ENCODE results near the gene DNASE1. TPM values are rescaled to one million over a fixed set of nuclear protein-coding genes. Genes with fewer than 3 reads are reported as not detected.

Gene DNASE1
- total and polyA plus RNA-seq, 2 donors from 2014 or later, result 16.1 to 116 TPM

GRCh38 chr16:3664187-3664896, 9.9 kb downstream of the DNASE1 start:
- TF ChIP-seq CTCF (IDR thresholded peaks at IDR 0.05; ENCODE audit: borderline replicate concordance, extremely low read depth, insufficient read depth), result no peak
- intact Hi-C loops (cut with DNase I), result no loop called here
- no peaks in the 10 kb centered on the region for H3K4me1 ChIP-seq (ENCODE audit: control insufficient read depth in 2 of 3, insufficient read depth in 2 of 3, low read depth in 1 of 3, low read length in 3 of 3)
- H3K27me3 ChIP-seq (ENCODE audit: control insufficient read depth, insufficient read depth, low read length), result no peaks in the 10 kb centered on the region
- DNase-seq, result peak in 1 of 5 donors; percentile 57
- no peak overlapping the region for H3K9ac ChIP-seq (ENCODE audit: low read length in 3 of 3)
- no peak overlapping the region for H3K27ac ChIP-seq (ENCODE audit: low read depth in 2 of 2, low read length in 2 of 2)
- no peak for FAIRE-seq
- H3K36me3 ChIP-seq (ENCODE audit: control insufficient read depth in 2 of 3, insufficient read depth in 3 of 3, low read length in 3 of 3), result peaks cover 0 to 62% (median 15%) of the 10 kb centered on the region in 3 donors
- H3K9me3 ChIP-seq (ENCODE audit: control insufficient read depth in 2 of 3, insufficient read depth in 1 of 3, low read length in 3 of 3), result no peaks in the 10 kb centered on the region
- no peak overlapping the region for H3K4me3 ChIP-seq (ENCODE audit: low read length in 3 of 3)

- Histone ChIP-seq H3K4me3 (ENCODE audit: low read length in 3 of 3) (no peak overlapping the region), H3K36me3 (ENCODE audit: control insufficient read depth in 2 of 3, insufficient read depth in 3 of 3, low read length in 3 of 3) (peaks cover 0 to 50% (median 11%) of the 10 kb centered on the region in 3 donors), H3K27ac (ENCODE audit: low read depth in 2 of 2, low read length in 2 of 2) (no peak overlapping the region), H3K9me3 (ENCODE audit: control insufficient read depth in 2 of 3, insufficient read depth in 1 of 3, low read length in 3 of 3) (no peaks in the 10 kb centered on the region), H3K9ac (ENCODE audit: low read length in 3 of 3) (no peak overlapping the region), H3K4me1 (ENCODE audit: control insufficient read depth in 2 of 3, insufficient read depth in 2 of 3, low read depth in 1 of 3, low read length in 3 of 3) (no peaks in the 10 kb centered on the region), H3K27me3 (ENCODE audit: control insufficient read depth, insufficient read depth, low read length) (no peaks in the 10 kb centered on the region)
- no peak for TF ChIP-seq CTCF (IDR thresholded peaks at IDR 0.05; ENCODE audit: borderline replicate concordance, extremely low read depth, insufficient read depth)
- DNase-seq (peak in 1 of 5 donors; percentile 33), FAIRE-seq (no peak)
- intact Hi-C loops (cut with DNase I), result no loop called here
These were observed 11.0 kb downstream of the DNASE1 start for GRCh38 chr16:3665508-3665907.

GRCh38 chr16:3668626-3669025, 14.1 kb downstream of the DNASE1 start:
- FAIRE-seq, result no peak
- Histone ChIP-seq H3K4me3 (ENCODE audit: low read length in 3 of 3) (no peak overlapping the region), H3K9me3 (ENCODE audit: control insufficient read depth in 2 of 3, insufficient read depth in 1 of 3, low read length in 3 of 3) (no peaks in the 10 kb centered on the region), H3K27me3 (ENCODE audit: control insufficient read depth, insufficient read depth, low read length) (no peaks in the 10 kb centered on the region), H3K4me1 (ENCODE audit: control insufficient read depth in 2 of 3, insufficient read depth in 2 of 3, low read depth in 1 of 3, low read length in 3 of 3) (no peaks in the 10 kb centered on the region), H3K27ac (ENCODE audit: low read depth in 2 of 2, low read length in 2 of 2) (no peak overlapping the region), H3K36me3 (ENCODE audit: control insufficient read depth in 2 of 3, insufficient read depth in 3 of 3, low read length in 3 of 3) (peaks cover 0 to 36% (median 4%) of the 10 kb centered on the region in 3 donors), H3K9ac (ENCODE audit: low read length in 3 of 3) (no peak overlapping the region)
- peak in 1 of 5 donors; percentile 46 for DNase-seq
- intact Hi-C loops (cut with DNase I), result no loop called here
- TF ChIP-seq CTCF (IDR thresholded peaks at IDR 0.05; ENCODE audit: borderline replicate concordance, extremely low read depth, insufficient read depth), result no peak
